ENCODE measurements around the gene YBX1.
"Not testable (repeated sequence)": the region's sequence is repeated elsewhere in the genome, so short reads cannot be mapped to it uniquely, and the experiment has no call there.

Gene YBX1

DNA sequence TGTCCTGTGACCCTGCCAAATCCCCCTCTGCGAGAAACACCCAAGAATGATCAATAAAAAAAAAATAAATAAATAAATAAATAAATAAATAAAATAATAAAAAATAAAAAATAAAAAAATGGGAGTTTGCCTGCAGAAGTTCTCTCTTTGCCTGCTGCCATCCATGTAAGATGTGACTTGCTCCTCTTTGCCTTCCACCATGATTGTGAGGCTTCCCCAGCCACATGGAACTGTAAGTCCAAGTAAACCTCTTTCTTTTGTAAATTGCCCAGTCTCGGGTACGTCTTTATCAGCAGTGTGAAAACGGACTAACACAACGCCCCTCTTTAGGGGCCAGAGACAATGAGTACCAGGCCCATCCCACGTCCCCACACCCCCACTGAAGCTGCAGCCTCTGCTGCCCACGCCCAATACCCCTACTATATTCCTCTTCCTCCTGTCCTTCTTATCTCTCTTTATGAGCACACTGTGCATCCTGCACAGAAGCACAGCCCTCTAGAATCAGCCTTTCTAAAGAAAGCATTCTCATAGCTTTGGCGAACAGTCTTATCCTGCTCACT, 69.4 kb downstream of the YBX1 start:
- not testable (repeated sequence) for DNase-seq

GRCh38 chr1:42752284-42752683, 70.1 kb downstream of the YBX1 start:
- DNase-seq: no peak

- no peak for DNase-seq
Measured at GRCh38 chr1:42753070-42753469, 70.9 kb downstream of the YBX1 start.

Measured in activated CD4-positive, alpha-beta T cell treated with anti-CD3 and anti-CD28 coated beads, Interleukin-2, amount 50 U/mL, for 16 hours (primary cell).